Myocyte (in vitro differentiated cells): ENCODE results near the gene RXRB. TPM values are rescaled to one million over a fixed set of nuclear protein-coding genes. Genes with fewer than 3 reads are reported as not detected.
"Not testable (repeated sequence)": the region's sequence is repeated elsewhere in the genome, so short reads cannot be mapped to it uniquely, and the experiment has no call there.

Experiments
- DNase-seq: peaks from one replicate; pipeline ENCODE4 v3.0.0-alpha.2; 2012; ENCODE audit warnings: low read depth
- microRNA counts: library from miRNA; unstranded; fragments of <30 nt; microRNA quantifications from one replicate; lab custom pipeline; 2016
- microRNA-seq: library from miRNA; unstranded; fragments of <30 nt; microRNA quantifications from one replicate; pipeline ENCODE4, GENCODE V29; 2016
- total RNA-seq: library from RNA; depleted of rRNA; stranded (reverse); fragments of >200 nt; gene quantifications from 2 replicates; pipeline ENCODE4 v1.2.3, GENCODE V29; 2014

RXRB gene
- total RNA-seq, 1 donor from 2014 or later = 36.9 TPM

- no peak for DNase-seq
Observed at GRCh38 chr6:33164665-33165373, 35.6 kb downstream of the RXRB start.

- DNase-seq = no peak
Observed at GRCh38 chr6:33164176-33164575, 36.3 kb downstream of the RXRB start.

- no peak for DNase-seq
Observed at GRCh38 chr6:33163540-33163939, 36.9 kb downstream of the RXRB start.

DNA sequence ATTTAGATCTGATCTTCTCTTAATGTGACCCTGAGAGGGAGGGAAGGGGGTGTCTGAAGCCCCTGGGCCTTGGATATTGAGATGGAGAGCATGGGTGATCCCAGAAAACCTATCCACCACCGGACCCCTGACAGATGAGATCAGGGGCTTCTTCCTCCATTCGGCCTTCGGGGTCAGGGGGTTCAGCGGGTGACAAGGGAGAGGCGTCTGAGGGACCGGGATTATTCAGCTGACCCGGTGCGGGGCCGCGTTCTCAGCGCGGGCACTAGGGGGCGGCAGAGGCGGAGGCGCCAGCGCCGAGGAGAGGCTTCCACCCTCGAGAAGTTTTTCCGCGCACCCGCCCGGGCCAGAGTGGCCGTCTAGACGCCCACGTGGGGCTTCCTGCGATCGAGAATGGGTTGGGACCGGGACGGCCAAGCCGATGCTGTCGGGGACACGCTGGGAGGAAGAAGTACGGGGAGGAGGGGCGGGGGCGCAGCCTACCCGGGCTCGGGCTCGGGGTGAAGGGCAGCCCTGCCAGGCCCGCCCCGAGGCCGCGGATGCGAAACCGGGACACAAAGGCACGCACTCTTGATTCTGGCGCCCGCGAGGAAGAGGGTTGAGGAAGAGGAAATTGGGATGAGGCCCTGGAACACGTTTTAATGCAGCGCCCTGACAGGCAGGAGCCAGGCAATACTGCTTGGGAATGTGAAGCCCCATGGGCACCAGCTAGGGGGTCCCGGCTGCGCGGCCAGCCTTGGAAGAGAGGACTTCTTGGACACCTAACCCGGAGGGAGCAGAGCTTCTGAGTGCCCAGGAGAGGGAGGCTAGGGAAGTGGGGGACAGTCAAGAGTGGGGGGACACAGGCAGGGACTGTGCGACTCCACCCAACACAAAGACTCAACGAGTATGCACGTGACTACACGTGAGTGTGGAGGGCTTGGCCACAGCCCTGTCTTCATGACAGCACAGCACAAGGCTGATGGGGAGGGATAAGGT lies 38.8 kb downstream of the RXRB start:
- DNase-seq = peak; percentile 87

DNA sequence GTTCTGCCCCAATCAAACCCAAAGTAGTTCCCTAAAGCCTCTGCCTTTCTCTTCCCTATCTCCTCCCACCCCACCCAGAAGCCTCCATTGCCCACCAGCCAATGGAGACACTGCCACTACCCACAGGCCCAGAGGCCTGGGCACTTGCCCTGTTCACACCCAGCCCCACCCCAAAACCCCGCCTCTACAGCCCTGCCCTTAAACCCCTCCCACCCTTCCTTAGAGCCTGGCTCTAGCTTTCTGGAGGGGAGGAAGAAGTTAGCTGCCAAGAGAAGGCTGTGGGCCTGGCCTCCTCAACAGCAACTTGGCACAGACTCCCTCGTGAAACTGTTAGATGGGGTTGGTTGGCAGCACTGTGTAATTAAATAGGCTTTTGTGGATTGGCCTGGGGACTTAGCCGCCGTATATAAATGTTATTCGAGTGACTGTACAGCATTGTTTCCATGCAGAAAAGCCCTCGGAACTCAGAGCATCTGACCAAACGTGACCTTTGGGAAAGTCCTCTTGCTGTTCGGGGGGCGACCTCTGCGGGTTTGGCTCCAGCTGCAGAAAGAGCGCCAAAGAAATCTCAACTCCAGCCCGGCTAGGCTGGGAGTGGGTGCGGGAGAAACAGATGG lies 39.6 kb downstream of the RXRB start:
- DNase-seq = peak; percentile 100

- no peak for DNase-seq
Observed at GRCh38 chr6:33160096-33160495, 40.4 kb downstream of the RXRB start.

DNA sequence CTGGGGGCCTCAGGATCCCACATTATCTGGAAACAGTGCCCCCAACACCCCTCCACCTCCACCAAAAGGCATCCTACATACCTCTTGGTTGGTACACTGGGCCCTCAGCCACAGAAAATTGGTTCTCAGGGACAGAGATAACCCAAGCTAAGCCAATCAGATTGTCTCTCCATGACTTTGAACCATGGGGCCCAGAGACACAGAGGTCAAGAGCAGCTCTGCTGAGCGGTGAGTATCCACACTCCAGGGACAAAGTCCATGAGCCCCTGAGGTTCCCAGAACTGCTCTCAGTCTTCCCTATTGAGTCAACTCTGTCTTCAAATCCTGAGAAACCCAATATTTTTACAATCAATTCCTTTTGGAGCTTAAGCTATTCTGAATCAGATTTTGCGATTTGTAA lies 43.5 kb downstream of the RXRB start:
- DNase-seq = no peak

- DNase-seq = peak; percentile 95
Observed at GRCh38 chr6:33156561-33156960, 43.9 kb downstream of the RXRB start.

DNA sequence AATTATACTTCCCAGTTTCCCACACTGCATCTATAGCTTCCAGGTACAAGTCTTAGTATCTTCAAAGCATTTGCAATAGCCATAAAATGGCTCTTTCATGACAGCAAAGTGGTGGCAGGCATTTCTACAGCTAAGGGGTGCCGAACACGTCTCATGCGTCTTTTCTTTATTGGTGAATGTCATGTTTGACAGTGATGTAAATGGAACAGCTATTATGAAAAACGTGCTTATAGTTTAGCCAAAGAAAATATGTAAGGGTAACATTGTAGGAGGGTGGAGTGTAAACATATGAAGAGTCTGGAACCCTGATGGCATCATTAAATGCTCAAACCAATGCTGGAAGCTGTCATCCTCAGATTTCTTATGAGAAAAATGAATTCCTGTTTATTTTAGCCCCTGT lies 46.1 kb downstream of the RXRB start:
- no peak for DNase-seq

GRCh38 chr6:33151050-33151449 lies 49.4 kb downstream of the RXRB start:
- no peak for DNase-seq

- DNase-seq = not testable (repeated sequence)
Observed at GRCh38 chr6:33150560-33150959, 49.9 kb downstream of the RXRB start.

DNA sequence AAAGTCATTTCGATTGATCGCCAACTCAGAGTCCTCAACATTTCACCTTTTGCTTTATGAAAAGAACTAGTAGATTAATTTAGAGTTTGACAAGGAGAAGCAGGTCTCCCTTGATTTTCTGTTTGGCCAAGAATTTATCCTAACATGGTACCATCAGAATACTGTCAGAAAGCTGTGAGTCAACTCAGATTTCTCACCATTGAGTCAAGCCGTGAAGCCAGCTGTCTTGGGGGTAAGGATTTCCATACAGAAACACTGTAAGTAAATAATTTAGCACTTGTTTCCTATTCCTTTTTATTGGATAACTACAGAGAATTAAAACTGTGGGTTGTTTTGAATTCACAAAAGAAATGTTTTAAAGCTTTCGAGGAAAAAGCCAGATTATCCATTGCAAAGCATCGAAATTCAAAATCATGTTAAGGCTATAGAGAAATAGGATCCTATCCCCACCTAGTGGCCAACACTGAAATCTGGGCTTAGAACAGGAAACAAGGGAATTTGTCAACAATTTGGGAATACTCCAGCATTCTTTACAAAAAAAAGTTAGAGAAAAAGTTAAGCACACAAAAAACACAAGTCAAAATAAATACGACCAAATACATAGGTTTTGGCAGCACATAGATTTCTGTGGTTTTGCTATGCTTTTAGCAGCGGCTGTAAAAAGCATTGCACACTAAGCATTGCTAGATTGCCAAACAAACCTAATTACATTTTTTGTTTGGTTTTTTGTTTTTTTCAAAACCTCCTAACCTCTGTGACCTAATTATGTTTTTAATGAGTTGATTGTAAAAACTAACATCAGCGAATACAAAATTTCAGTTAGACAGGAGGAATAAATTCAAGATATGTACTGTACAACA lies 52.4 kb downstream of the RXRB start:
- peak; percentile 77 for DNase-seq

GRCh38 chr6:33144373-33144772 lies 56.1 kb downstream of the RXRB start:
- no peak for DNase-seq

MicroRNAs encoded within 50 kb of the gene (microRNA counts, 767-probe panel; counts per million panel counts)
- microRNA hsa-miR-219-1-3p (lab: Ali Mortazavi, UCI) (not detected), microRNA hsa-miR-219-5p (lab: Ali Mortazavi, UCI) (not detected)

Small RNA genes lying within 50 kb of the gene (microRNA-seq; reads per million reads assigned to microRNA genes)
- 0.81 reads per million for gene MIR219A1

Other genes with a start within 250 kb of the RXRB start
- gene HLA-DMA, start 247.6 kb downstream of the RXRB start, total RNA-seq = 2.1 and 4.3 TPM in 2 replicates
- 108 and 112 TPM in 2 replicates for gene BRD2, start 232.1 kb downstream of the RXRB start, total RNA-seq
- not detected in 2 replicates for gene HLA-DOA, start 191.1 kb downstream of the RXRB start, total RNA-seq
- gene HLA-DPA1, start 127.0 kb downstream of the RXRB start, total RNA-seq = 0.27 and 0.68 TPM in 2 replicates
- gene HLA-DPB1, start 124.7 kb downstream of the RXRB start, total RNA-seq = 0.19 TPM in 1 of 2 replicates, not detected in the other
- gene COL11A2, start 8.2 kb downstream of the RXRB start, total RNA-seq = 0.96 and 1.9 TPM in 2 replicates
- gene SLC39A7, start 202 bp upstream of the RXRB start, total RNA-seq = 95.9 and 162 TPM in 2 replicates
- 9.4 and 15.9 TPM in 2 replicates for gene HSD17B8, start 4.0 kb upstream of the RXRB start, total RNA-seq
- gene RING1, start 7.8 kb upstream of the RXRB start, total RNA-seq = 21.6 and 21.8 TPM in 2 replicates
- 45.9 and 51.2 TPM in 2 replicates for gene VPS52, start 71.2 kb upstream of the RXRB start, total RNA-seq
- gene RPS18, start 71.4 kb upstream of the RXRB start, total RNA-seq = 1,802 and 1,984 TPM in 2 replicates
- 0.21 TPM in 1 of 2 replicates, not detected in the other for gene B3GALT4, start 76.5 kb upstream of the RXRB start, total RNA-seq
- 74.7 and 95.2 TPM in 2 replicates for gene WDR46, start 88.6 kb upstream of the RXRB start, total RNA-seq
- gene PFDN6, start 88.9 kb upstream of the RXRB start, total RNA-seq = 61.0 and 71.6 TPM in 2 replicates
- 27.9 and 31.0 TPM in 2 replicates for gene RGL2, start 98.3 kb upstream of the RXRB start, total RNA-seq
- 66.3 and 69.2 TPM in 2 replicates for gene TAPBP, start 113.4 kb upstream of the RXRB start, total RNA-seq
- gene ZBTB22, start 117.1 kb upstream of the RXRB start, total RNA-seq = 19.0 and 22.6 TPM in 2 replicates
- 37.6 and 39.6 TPM in 2 replicates for gene DAXX, start 122.3 kb upstream of the RXRB start, total RNA-seq
- gene KIFC1, start 191.2 kb upstream of the RXRB start, total RNA-seq = 0.35 and 0.52 TPM in 2 replicates
- 54.4 and 55.5 TPM in 2 replicates for gene PHF1, start 210.3 kb upstream of the RXRB start, total RNA-seq
- gene CUTA, start 217.4 kb upstream of the RXRB start, total RNA-seq = 163 and 189 TPM in 2 replicates
- gene SYNGAP1, start 219.4 kb upstream of the RXRB start, total RNA-seq = 2.7 and 2.8 TPM in 2 replicates